NCI-H526 (cell line): Measurements from ENCODE around the gene SYN1.
A peak's percentile ranks its signal among the peaks of the same experiment; 100 is the strongest.
"Not testable (repeated sequence)": the region's sequence is repeated elsewhere in the genome, so short reads cannot be mapped to it uniquely, and the experiment has no call there.

ENCODE experiments used
- DNase-seq, 2 experiments: peaks; one replicate each; lab custom pipeline; 2025; lab: John Stamatoyannopoulos, UW

SYN1 gene

DNA sequence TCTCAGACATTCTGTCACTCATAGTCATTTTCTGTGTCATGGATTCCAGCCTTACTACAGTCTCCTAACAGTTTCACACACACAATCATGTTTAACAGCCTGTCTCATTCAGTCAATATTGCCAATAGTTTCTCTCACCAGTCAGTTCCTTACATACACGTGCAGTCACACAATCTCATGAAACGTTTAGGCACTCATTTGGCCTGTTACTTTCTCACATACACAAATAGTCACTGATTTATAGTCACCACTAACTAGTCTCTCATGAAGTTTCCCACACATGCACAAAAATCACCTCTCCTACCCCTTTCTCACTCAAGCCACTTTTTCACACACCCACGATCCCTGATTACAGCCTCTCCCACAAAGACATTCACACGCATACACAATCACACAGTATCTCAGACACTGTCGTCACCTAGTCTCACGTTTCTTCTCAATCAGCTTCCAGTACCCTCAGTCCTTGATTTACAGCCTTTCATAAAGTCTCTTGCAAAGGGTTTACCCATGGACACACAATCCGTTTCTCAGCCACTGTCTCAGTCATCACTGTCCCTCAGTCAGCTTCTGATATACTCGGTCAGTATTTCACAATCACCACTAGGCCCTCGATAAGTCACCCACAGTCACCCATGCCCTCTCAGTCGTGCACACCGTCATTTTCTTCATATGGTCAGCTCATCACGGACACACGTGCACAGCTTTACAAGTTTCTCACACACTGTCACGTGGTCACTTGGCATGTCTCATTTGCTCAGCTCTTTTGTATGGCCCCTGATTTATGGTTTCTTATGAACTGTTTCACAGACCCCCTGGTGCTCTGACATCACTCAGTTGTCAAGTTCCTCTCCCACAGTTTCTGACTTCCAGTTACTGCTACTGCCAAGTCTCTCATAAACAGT, 14.3 kb upstream of the SYN1 start:
- no peak for DNase-seq

DNA sequence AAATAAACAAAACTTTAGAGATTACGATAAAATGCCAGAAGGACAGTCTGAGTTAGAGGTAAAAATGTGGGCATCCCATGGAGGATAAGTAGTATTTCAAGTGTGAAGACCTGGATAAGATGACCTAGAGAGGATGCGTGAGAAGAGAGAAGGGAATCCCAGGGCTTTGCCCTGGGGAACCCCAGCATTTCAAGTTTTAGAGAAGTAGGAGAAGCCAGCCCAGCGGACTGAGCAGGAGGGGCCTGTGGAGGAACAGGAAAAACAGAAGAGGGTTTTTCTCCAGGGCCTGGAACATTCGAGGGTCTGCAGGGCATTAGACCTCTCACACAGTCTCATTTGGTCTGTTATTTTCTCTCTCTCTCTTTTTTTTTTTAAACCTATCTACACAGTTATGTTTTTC, 13.0 kb upstream of the SYN1 start:
- no peak for DNase-seq

DNA sequence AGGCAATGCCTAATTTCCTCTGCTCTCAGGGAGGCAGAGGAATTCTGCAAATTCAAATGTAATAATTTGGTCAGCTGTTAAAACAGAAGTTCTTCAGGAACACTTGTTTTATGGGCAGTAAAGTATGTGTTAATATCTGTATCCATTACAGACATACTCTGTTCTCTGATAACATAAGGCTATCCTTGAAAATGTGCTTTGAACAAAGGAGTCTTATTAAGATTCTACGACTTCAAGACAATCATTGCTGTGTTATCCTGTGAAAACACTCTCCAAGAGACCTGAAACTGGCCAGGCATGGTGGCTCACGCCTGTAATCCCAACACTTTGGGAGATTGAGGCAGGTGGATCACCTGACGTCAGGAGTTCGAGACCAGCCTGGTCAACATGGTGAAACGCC, 12.0 kb upstream of the SYN1 start:
- DNase-seq, result no peak

DNA sequence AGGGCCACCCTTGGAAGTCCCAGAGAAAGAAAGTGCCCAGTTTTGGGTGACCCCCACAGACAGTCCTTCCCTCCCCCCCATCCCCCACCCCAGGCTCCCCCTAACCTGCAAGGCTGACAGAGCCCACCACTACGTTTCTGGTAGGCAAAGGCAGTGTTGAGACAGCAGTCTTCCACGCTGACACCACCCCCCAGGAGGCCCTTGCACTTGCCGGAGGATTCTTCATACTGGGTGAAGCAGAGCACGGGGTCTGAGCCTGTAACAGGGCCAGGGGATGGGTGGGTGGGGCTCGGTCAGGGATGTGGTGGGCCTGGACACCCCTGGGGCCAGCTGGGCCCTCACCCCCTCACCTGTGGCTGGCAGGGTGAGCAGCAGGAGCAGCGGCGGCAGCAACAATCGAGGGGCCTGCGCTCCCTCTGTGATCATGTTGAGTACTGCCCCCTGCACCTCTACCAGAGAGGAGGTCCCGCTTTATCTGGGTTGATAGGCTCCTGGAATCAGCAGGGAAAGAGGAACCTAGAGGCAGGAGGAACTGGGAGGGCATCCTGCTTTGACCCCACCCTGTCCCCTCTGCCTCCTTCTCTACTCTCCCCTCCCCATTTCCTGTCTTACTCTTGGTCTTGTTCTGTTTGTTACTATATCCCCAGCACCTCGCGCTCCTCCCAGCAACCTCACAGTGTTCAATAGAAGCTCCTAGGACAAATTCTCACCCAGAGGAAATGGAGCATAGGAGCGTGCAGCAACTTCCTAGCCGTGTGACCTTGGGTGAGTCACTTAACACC, 10.0 kb upstream of the SYN1 start, which contains the start of gene CFP:
Gene CFP, minus strand, starts transcription at position 512 of the 782 bp plus-strand sequence. Its CDS starts 86 bp downstream, at position 426.
- DNase-seq, result no peak

DNA sequence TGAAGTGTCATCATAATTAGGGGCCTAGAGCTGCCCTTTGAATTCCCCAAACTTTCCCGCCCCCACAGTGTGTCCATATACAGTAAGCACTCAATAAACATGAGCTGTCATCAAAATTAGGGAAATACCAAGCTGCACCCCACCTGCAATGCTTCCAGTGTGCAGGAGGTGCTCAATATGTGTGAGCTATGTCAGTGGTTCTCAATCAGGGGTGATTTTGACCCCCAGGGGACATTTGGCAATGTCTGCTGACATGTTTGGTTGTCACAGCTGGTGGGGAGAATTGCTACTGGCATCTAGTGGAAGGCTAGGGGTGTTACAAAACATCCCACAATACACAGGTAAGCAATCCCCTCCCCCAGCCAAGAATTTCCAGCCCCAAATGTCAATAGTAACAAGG, 9.3 kb upstream of the SYN1 start:
- peak in 1 of 2 experiments; percentile 17 for DNase-seq

DNA sequence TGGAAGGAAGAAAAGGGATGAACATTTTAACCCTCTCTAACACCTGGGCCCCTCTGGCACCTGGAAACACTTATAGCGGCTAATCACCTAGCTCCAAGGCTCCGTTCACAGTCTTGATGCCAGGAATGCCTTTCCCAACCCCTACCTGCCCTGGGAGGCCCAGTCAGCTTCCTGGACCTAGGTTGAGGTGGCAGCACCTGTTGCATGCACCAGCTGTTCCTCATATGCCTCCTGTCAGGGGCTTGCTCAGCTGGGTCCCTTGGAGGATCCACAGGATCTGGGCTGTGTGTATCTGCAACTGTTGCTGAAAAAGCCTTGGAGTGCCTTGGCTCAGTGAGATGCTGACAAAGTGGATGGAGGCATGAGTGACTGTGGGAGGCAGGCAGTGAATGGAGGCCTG, 5.7 kb upstream of the SYN1 start:
- no peak for DNase-seq

DNA sequence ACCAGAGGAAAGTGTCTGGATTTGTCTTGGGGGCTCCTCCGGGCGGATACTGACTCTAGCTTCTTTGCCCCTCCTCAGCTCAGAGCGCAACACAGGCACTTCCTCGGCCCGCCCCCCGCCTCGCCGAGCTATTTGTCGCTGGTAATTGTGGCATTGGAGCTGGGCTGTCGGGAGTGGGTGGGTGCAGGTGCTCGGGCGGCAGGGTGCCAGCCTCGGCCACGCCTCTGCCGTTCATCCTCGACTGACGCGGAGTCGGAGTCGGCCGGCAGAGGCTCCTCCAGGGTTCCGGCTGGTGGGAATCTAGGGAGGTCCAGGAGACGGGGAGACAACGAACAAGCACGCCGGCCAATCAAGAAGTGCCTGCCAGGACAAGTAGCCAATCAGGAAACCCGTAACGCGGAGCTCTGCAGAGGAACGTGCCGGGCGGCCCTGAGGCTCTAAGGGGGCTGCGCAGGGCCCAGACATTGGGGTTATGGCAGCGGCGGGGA, 3.9 kb upstream of the SYN1 start:
- DNase-seq, result peak; percentile 84 to 92

DNA sequence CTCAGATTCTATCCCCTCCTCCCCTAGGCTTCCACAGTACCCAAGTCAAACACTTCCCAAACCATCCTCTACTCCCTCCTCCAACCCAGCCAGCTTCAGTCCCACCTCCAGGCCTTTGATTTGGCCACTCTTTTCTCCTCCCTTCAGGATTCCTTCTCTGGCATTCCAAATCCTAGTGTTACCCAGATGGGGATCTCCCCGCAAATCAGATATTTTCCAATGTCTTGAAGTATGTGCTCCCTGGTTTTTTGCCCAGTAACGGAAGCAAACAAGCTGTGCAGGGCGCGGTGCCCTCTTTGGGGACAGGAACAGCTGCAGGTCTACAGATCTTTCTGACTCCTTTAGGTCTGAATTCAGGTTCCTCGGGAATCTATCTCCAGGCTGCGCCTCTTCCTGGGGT, 2.2 kb upstream of the SYN1 start:
- DNase-seq, result no peak

DNA sequence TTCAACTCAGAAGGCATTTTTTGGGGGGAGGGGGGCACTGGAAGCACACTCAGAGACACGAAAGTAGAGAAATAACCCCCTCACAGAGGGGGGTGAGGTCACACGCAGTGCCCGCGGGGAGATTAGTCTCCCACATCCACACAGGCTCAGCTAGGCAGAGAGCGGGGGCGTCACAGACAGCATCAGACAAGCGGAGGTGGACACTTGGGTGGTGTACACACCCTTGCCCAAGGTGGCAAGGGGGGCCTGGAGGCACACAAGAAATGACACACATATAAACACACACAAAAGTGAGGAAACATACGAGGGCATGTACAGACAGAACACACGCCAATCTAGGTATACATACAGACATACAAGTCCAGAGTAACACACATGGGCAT, 637 bp upstream of the SYN1 start:
- DNase-seq, result no peak

DNA sequence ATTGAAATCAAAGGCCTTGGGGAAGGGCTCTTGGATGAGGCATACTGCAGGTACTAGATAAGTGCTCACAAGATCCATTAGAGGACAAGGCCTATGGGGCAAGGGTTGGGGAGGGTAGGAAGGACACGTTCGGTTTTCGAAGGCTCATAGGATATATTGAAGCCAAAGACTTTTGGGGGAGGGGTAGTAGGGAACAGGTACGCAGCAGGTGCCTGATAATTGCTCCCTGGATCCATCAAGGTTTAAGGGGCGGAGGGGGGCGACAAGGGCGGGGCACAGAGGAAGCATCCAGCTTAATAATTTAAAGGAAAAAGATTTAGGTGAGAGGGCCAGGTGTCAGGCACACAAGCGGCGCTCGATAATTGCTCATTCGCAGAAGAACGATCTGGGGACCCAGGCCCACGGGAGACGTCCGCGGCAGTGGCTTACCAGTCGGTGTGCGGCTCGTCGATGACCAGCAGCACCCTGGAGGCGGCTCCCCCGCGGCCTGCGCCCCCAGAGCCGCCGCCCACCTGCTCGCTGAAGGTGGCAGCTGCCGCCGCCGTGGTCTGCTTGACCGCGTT, 653 bp downstream of the SYN1 start:
- DNase-seq, result no peak

DNA sequence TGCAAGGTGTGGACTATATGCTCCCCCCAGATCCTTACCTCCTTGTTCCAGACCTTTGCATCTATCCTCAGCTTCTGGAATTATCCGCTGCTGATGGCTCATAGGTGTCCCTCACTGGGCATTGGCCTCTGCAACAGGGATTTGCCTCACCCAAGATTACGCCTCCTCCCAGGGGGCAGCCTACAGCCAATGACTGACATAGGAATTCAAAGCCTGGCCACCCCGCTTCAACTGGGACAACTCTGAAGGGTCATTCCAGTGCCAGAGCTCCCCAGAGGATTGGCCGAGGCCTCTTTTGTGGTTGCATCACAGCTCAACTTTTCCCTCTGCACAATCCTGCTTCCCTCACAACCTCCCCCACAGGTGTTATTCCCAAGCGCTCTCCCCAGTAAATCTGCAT, 5.0 kb downstream of the SYN1 start:
- DNase-seq, result no peak

DNA sequence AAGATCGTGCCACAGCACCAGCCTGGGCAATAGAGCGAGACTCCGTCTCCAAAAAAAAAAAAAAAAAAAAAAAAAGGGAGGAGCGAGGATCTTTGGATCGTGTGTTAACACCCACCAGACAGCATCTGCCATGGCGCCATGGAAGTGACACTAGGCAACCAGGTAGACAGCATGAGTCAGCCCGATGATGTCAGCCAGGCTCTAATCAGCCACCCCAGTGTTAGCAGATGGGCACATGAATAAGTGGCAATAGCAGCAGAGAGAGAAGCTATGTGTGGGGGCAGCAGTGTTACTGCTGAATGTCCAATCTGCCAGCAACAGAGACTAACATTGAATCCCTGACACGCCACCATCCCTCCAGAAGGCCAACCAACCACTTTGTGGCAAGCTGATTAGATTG, 6.6 kb downstream of the SYN1 start:
- no peak for DNase-seq

DNA sequence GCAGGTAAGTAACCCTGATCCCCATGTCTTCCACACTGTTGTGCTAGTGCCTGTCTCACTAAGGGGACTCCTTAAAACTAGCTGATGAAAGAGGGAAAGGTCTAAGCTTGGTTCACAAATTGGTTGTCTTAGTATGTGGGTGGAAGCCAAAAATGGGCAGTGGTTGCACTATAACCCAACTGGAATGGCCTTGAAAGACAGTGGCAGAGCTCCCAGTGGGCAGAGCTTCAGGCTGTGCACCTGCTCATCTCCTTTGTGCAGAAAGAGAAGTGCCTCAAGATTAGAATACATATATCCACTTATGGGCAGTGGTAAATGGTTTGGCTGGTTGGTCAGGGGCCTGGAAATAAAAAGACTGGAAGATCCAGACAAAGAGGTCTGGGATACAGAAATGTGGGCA, 7.2 kb downstream of the SYN1 start:
- no peak for DNase-seq

DNA sequence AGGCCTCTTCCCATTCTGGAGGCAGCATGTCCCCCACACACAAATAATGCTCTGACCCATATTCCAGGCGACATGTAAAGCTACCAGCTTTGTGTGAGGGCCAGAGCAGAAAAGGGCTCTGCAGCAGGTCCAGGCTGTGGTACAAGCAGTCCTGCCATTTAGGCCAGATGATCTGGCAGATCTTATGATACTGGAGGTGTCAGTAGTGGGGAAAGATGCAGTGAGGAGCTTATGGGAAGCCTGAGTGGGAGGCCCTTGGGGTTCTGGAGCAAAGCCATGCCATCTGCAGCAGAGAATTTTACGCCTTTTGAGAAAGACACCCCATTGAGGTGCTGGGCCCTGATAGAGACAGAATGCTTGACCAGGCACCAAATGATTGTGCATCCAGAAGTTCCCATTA, 7.7 kb downstream of the SYN1 start:
- no peak for DNase-seq

DNA sequence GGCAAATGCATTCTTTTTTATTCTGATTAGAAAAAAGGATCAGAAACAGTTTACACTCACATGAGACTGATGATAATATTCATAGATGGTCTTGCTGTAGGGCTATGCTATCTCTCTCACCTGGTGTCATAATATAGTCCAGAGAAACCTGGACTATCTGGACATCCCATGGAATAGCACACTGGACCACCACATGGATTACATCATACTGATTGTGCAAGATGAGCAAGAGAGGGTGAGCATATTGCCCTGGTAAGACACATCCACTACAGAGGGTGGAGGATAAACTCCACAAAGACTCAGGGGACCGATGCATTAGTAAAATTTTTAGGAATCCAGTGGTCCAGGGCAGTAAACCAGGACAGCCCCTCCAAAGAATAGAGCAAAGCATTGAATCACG, 8.2 kb downstream of the SYN1 start:
- DNase-seq, result no peak

DNA sequence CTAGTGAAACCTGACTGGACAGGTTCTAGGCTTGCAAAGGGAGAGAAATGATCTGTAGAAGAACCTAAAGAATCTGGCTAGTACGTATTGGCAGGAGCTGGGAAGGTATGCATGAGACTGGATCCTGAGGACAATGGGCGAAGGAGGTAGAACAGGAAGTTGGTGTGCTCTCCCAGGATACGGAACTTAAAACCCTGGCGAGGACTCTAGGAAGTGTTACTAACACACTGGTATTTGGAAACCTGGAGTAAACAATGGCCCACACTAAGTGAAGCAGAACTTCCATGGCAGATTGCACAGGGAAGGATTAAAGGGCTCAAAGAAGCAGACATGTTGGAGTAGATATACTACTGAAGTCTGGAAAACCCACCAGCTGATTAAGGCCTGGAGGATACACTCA, 9.1 kb downstream of the SYN1 start:
- DNase-seq, result no peak

DNA sequence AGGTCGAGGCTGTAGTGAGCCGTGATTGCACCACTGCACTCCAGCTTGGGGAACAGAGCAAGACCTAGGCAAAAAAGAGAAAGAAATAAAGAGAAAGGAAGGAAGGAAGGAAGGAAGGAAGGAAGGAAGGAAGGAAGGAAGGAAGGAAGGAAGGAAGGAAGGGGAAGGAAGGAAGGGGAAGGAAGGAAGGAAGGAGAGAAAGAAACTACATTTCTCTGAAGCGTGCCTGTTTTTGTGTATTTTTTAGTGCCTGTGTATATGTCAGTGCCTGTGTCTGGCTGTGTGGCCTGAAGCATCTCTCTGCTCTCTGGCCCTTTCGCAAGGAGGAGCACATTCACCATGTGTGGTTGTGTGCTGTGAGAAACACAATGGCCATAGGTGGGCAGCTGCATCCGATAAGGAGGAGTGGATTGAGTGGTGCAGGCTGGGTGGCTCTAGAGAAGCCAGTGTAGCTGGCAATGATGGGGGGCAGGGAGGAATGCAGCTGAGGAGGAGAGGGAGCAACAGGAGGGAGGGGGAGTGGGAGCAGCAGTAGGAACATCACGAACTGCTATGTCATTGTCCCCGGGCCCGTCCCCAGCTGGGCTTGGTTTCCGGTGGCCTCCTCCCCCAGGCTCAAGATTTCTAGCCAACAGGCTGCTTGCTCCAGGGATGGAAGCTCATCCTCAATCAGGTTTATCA, 11.4 kb downstream of the SYN1 start:
- DNase-seq, result no peak

DNA sequence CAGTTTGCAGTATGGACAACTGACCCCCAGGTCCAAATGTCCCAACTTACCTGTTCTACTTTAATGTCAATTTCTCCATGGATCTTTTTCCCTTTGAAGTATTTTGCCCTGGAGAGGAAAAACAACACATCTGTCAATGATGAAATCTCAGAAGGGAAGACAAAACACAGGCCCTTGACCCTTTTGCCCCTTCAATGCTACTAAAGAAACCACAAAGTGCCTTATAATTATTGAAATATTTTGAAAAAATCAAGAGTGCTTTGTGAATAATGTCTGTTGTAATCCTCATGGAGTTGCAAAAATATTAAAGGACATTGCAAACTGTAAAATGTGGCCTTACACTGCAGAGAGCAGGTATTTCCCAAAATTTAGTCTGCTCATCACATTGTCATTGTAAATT, 12.6 kb downstream of the SYN1 start:
- no peak for DNase-seq

DNA sequence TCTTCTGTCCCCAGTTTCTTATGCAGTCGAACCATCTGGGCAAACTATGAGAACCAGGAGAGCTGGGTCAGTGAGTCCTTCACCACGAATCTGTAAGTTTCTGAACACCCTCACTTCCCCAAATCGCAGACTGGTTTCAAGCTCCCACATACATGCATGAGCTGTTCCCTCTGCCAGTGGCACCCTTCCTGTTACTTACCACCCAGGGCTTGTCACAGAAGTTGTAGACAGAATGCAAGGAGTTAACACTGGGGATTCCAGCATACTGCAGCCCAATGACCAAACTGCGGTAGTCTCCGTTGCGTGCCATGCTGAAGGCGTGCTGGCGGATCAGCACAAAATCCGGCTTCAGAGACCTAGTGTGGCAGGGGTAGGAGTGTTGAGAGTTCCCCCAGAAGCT, 14.6 kb downstream of the SYN1 start:
- no peak for DNase-seq

DNA sequence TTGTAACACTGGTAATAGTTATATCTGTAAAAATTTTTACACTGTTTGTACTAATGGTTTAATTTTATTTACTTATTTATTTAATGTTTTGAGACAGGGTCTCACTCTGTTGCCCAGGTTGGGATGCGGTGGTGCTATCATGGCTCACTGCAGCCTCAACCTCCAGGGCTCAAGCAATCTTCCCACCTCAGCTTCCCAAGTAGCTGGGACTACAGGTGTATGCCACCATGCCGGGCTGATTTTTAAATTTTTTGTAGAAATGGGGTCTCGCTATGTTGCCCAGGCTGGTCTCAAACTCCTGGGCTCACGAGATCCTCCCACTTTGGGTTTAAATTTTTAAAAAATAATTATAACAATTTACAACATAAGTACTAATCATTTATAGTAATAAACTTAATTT, 16.5 kb downstream of the SYN1 start:
- not testable (repeated sequence) for DNase-seq

DNA sequence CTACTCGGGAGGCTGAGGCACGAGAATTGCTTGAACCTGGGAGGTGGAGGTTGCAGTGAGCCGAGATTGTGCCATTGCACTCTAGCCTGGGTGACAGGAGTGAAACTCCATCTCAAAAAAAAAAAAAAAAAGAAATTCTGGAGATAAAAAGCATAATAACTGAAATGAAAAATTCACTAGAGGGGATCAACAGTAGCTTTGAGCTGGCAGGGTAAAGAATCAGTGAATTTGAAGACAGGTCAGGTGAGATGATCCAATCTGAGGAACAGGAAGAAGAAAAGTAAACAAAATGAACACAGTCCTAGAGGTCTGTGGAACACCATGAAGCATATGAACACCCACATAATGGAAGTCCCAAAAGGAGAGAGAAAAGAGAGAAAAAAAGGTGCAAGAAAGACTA, 22.4 kb downstream of the SYN1 start:
- no peak for DNase-seq

DNA sequence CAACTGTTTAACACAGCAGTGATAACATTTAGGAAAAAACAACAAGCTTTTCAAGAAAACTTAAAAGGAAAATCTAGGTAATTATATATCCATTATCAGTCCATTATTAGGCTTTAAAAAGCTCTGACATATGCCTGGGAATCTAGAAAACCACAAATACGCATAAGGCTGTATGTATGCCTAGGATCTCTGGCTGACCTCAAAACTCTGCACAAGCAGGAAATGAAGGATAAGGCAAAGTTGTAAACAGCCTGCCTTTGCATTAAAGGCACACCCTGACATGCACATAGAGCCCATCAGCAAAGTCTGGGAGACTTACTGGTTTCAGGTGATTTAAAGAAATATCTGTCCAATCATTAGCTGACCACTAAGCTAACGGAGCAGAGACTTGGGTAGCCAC, 23.4 kb downstream of the SYN1 start:
- no peak for DNase-seq
